ENCODE measurements around the gene SLC6A17.

DNA sequence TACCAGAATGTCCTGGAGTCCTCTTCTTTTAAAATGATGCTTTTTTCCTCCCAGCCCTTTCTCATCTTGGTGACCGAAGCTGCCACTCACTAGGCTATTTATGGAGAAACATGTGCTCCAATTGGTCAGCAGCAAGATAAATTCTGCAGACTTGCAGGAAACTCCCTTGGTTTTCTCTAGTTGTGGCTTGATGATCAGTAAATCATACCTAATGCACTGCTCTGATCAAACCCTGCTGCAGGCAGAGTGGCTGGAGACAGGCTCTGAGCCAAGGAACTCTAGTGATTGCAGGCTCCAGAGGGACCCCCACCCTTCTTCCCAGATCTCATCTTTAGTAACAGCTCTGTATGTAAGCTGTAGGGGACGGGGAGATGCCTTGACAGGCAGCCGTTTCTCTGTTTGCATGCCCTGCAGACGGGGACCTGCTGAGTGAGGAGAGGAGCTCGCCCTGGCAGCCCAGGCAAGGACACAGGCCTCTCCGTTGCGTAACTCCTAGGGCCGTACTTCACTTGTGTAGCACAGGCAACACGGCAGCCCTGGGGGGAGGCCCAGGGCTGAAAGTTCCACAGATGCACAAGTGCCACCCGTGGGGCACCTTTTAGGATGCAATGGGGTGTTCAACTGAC, 14.5 kb downstream of the SLC6A17 start:
- TF ChIP-seq EZH2 (optimal IDR thresholded peaks at IDR 0.05; ENCODE audit: low read depth, low read length) (no peak), EZH2phosphoT487 (IDR thresholded peaks at IDR 0.05; ENCODE audit: low read length) (no peak)

All from MM.1S (cell line).